Liver (tissue), 9 donors: ENCODE results near the gene SV2B. TPM values are rescaled to one million over a fixed set of nuclear protein-coding genes. Genes with fewer than 3 reads are reported as not detected.

Source experiments
- DNase-seq: peaks from one replicate; pipeline ENCODE4 v3.0.0-alpha.2; 2017; ENCODE audit warnings: low spot score
- H3K27ac ChIP-seq, 2 donors: one replicate each; pipeline ENCODE4 v1.7.0; 2013; ENCODE audit warnings: inconsistent platforms in 2 of 2, low read length in 2 of 2, control low read depth in 1 of 2, low read depth in 1 of 2, mild to moderate bottlenecking in 1 of 2
- H3K27me3 ChIP-seq, 4 donors: one replicate each; pipeline versions ENCODE4 v1.6.1 to v1.7.0; 2013; ENCODE audit warnings: low read length in 3 of 4, inconsistent platforms in 1 of 4, mild to moderate bottlenecking in 1 of 4, moderate library complexity in 1 of 4; ENCODE audit not compliant: control insufficient read depth in 4 of 4, insufficient read depth in 4 of 4
- H3K36me3 ChIP-seq, 4 donors: one replicate each; pipeline versions ENCODE4 v1.6.1 to v1.7.0; 2013; ENCODE audit warnings: low read length in 3 of 4, mild to moderate bottlenecking in 3 of 4, low read depth in 1 of 4, moderate library complexity in 1 of 4; ENCODE audit not compliant: control insufficient read depth in 4 of 4, insufficient read depth in 3 of 4
- H3K4me1 ChIP-seq, 4 donors: one replicate each; pipeline versions ENCODE4 v1.6.1 to v1.7.0; 2013; ENCODE audit warnings: low read length in 3 of 4, mild to moderate bottlenecking in 3 of 4, moderate library complexity in 1 of 4; ENCODE audit not compliant: control insufficient read depth in 4 of 4, insufficient read depth in 4 of 4
- H3K4me3 ChIP-seq, 3 donors: one replicate each; pipeline versions ENCODE4 v1.6.1 to v1.7.0; 2013; ENCODE audit warnings: low read length in 3 of 3, control low read depth in 1 of 3, low read depth in 1 of 3, mild to moderate bottlenecking in 1 of 3
- H3K9ac ChIP-seq, 2 donors: one replicate each; pipeline ENCODE4 v1.7.0; 2013; ENCODE audit warnings: low read length in 2 of 2, mild to moderate bottlenecking in 2 of 2, moderate library complexity in 2 of 2, control low read depth in 1 of 2, low read depth in 1 of 2
- H3K9me3 ChIP-seq, 4 donors: one replicate each; pipeline versions ENCODE4 v1.6.1 to v1.7.0; 2013; ENCODE audit warnings: low read length in 3 of 4; ENCODE audit not compliant: control insufficient read depth in 4 of 4
- ATF3 ChIP-seq: IDR thresholded peaks from 2 replicates; pipeline ENCODE4 v1.6.1; 2016; ENCODE audit warnings: antibody characterized with exemption
- CTCF ChIP-seq: fragments of 150-350 bp; IDR thresholded peaks from 2 replicates; pipeline ENCODE4 v1.5.1; 2017; ENCODE audit warnings: improper control_type of control experiment, low read depth, low read length; ENCODE audit not compliant: missing input control
- EGR1 ChIP-seq, 2 donors: IDR thresholded peaks; 2 replicates each; pipeline ENCODE4 v1.6.1; 2016 to 2018; ENCODE audit warnings: antibody characterized with exemption in 2 of 2, low read depth in 2 of 2
- FOXA1 ChIP-seq: IDR thresholded peaks from 2 replicates; pipeline ENCODE4 v1.6.1; 2016; ENCODE audit warnings: antibody characterized with exemption
- FOXA2 ChIP-seq: IDR thresholded peaks from 2 replicates; pipeline ENCODE4 v1.6.1; 2016; ENCODE audit warnings: antibody characterized with exemption
- GABPA ChIP-seq, 2 donors: IDR thresholded peaks in 1 of 2; conservative IDR thresholded peaks in 1 of 2; 2 replicates each; pipeline ENCODE4 v1.6.1; 2016; ENCODE audit warnings: antibody characterized with exemption in 2 of 2, mild to moderate bottlenecking in 1 of 2, moderate library complexity in 1 of 2
- HNF4A ChIP-seq, 2 donors: conservative IDR thresholded peaks; 2 replicates each; pipeline ENCODE4 v1.6.1; 2016; ENCODE audit warnings: antibody characterized with exemption in 2 of 2, mild to moderate bottlenecking in 2 of 2
- HNF4G ChIP-seq: IDR thresholded peaks from 2 replicates; pipeline ENCODE4 v1.6.1; 2016; ENCODE audit warnings: antibody characterized with exemption
- JUND ChIP-seq, 2 donors: IDR thresholded peaks; 2 replicates each; pipeline ENCODE4 v1.6.1; 2016; ENCODE audit warnings: antibody characterized with exemption in 2 of 2
- MAX ChIP-seq: IDR thresholded peaks from 2 replicates; pipeline ENCODE4 v1.6.1; 2016; ENCODE audit warnings: antibody characterized with exemption
- NR2F2 ChIP-seq: IDR thresholded peaks from 2 replicates; pipeline ENCODE4 v1.6.1; 2016; ENCODE audit warnings: antibody characterized with exemption
- RAD21 ChIP-seq, 2 donors: IDR thresholded peaks; 2 replicates each; pipeline ENCODE4 v1.6.1; 2016; ENCODE audit warnings: antibody characterized with exemption in 2 of 2, mild to moderate bottlenecking in 2 of 2
- REST ChIP-seq: IDR thresholded peaks from 2 replicates; pipeline ENCODE4 v1.6.1; 2016; ENCODE audit warnings: antibody characterized with exemption, mild to moderate bottlenecking
- RXRA ChIP-seq, 2 donors: IDR thresholded peaks; 2 replicates each; pipeline ENCODE4 v1.6.1; 2017 to 2018; ENCODE audit warnings: antibody characterized with exemption in 2 of 2, mild to moderate bottlenecking in 1 of 2
- SP1 ChIP-seq: IDR thresholded peaks from 2 replicates; pipeline ENCODE4 v1.6.1; 2018; ENCODE audit warnings: antibody characterized with exemption, mild to moderate bottlenecking
- TAF1 ChIP-seq: conservative IDR thresholded peaks from 2 replicates; pipeline ENCODE4 v1.6.1; 2016; ENCODE audit warnings: antibody characterized with exemption, mild to moderate bottlenecking
- YY1 ChIP-seq: IDR thresholded peaks from 2 replicates; pipeline ENCODE4 v1.6.1; 2016; ENCODE audit warnings: antibody characterized with exemption, mild to moderate bottlenecking
- WGBS: extraction: QIAGEN DNeasy Blood & Tissue Kit; methylation state at CpG from one replicate; pipeline ENCODE4 v1.1.7; 2013; 5-methylcytosine and 5-hydroxymethylcytosine counted together
- polyA plus RNA-seq, 2 donors: library from polyadenylated mRNA; stranded (reverse) in 1 of 2; unstranded in 1 of 2; fragments of 200-250 nt in 1 of 2; fragments of >200 nt in 1 of 2; fragmentation: Nextera tagmentation in 1 of 2; extraction: Ambion mirVana in 1 of 2; gene quantifications; one replicate each; pipeline versions ENCODE4 v1.2.1 to v1.2.3, GENCODE V29; 2013 to 2015
- total RNA-seq, 2 donors: library from RNA; depleted of rRNA; stranded (reverse); fragments of >200 nt; gene quantifications; one replicate each; pipeline ENCODE4 v1.2.3, GENCODE V29; 2014
- donor health status: healthy.
- donor health status: healthy.
- donor health status: healthy.
- donor health status: healthy.
- donor health status: healthy.

Gene SV2B
- total and polyA plus RNA-seq, 4 donors = 0.08 to 0.16 (median 0.09) TPM; not detected in 1

GRCh38 chr15:91114301-91114700, 14.2 kb downstream of the SV2B start:
- H3K27me3 ChIP-seq = no peaks in the 10 kb centered on the region
- 53% methylated on average over 5 of the region's 5 CpGs for WGBS

More at GRCh38 chr15:91114301-91114700, 14.2 kb downstream of the SV2B start:
- H3K9ac ChIP-seq = no peak overlapping the region
- H3K9me3 ChIP-seq = no peaks in the 10 kb centered on the region
- no peaks in the 10 kb centered on the region for H3K36me3 ChIP-seq
- no peaks in the 10 kb centered on the region for H3K4me1 ChIP-seq
- TF ChIP-seq REST (no peak), TAF1 (no peak), SP1 (no peak), HNF4A (conservative IDR thresholded peaks at IDR 0.05) (no peak), CTCF (no peak), HNF4G (no peak), FOXA1 (no peak), RAD21 (IDR thresholded peaks at IDR 0.05) (no peak), FOXA2 (no peak), MAX (no peak), RXRA (IDR thresholded peaks at IDR 0.05) (no peak), EGR1 (IDR thresholded peaks at IDR 0.05; ENCODE audit: low read depth in 2 of 2) (no peak), JUND (IDR thresholded peaks at IDR 0.05) (no peak), GABPA (IDR thresholded peaks at IDR 0.05 in 1 of 2, conservative IDR thresholded peaks at IDR 0.05 in 1 of 2) (no peak), ATF3 (no peak), YY1 (no peak), NR2F2 (no peak)
- H3K4me3 ChIP-seq = no peak overlapping the region
- DNase-seq = no peak
- no peak overlapping the region for H3K27ac ChIP-seq
